GM18951 (cell line): ENCODE measurements around the gene COPS3.
A peak's percentile ranks its signal among the peaks of the same experiment; 100 is the strongest.

Experiments used
- POLR2A ChIP-seq: IDR thresholded peaks from 4 replicates; pipeline ENCODE4 v1.6.1; 2011; ENCODE audit warnings: mild to moderate bottlenecking; ENCODE audit not compliant: insufficient read length, insufficient read depth; ENCODE audit errors: extremely low read depth
- in situ Hi-C: fragments of 300-500 bp; cut with MboI; formaldehyde crosslinking; loops from one replicate; pipeline ENCODE4 v1.12.0; 2022; ENCODE audit warnings: low sequenced_read_pairs, mixed read lengths, inconsistent platforms; ENCODE audit not compliant: unreplicated experiment

The COPS3 gene

GRCh38 chr17:17246879-17247278 is 34.2 kb downstream of the COPS3 start:
- in situ Hi-C loops = no loop called here
- TF ChIP-seq POLR2A = no peak

GRCh38 chr17:17243163-17243562 is 37.9 kb downstream of the COPS3 start:
- in situ Hi-C loops = no loop called here

GRCh38 chr17:17242246-17242645 is 38.8 kb downstream of the COPS3 start:
- no peak for TF ChIP-seq POLR2A
- in situ Hi-C loops = no loop called here

More at GRCh38 chr17:17243163-17243562, 37.9 kb downstream of the COPS3 start:
- TF ChIP-seq POLR2A = no peak

- in situ Hi-C loops = no loop called here
- TF ChIP-seq POLR2A = no peak
Observed at GRCh38 chr17:17241656-17242055, 39.4 kb downstream of the COPS3 start.

- no peak for TF ChIP-seq POLR2A
- in situ Hi-C loops = no loop called here
Observed at GRCh38 chr17:17239832-17240231, 41.2 kb downstream of the COPS3 start.

GRCh38 chr17:17237026-17237799 is 43.8 kb downstream of the COPS3 start, which contains the start of gene FLCN:
Gene FLCN, minus strand, starts transcription at chr17:17237168. Its CDS starts 9,031 bp downstream, at chr17:17228137.
- peak; percentile 87 for TF ChIP-seq POLR2A
- in situ Hi-C loops = no loop called here

- in situ Hi-C loops = no loop called here
- no peak for TF ChIP-seq POLR2A
Observed at GRCh38 chr17:17236295-17237025, 44.6 kb downstream of the COPS3 start.

GRCh38 chr17:17235212-17236174 is 45.6 kb downstream of the COPS3 start:
- no peak for TF ChIP-seq POLR2A

GRCh38 chr17:17232303-17232621 is 48.8 kb downstream of the COPS3 start:
- in situ Hi-C loops = no loop called here
- TF ChIP-seq POLR2A = no peak

More at GRCh38 chr17:17235212-17236174, 45.6 kb downstream of the COPS3 start:
- in situ Hi-C loops = no loop called here

- in situ Hi-C loops = no loop called here
- TF ChIP-seq POLR2A = no peak
Observed at GRCh38 chr17:17231621-17232302, 49.3 kb downstream of the COPS3 start.

GRCh38 chr17:17229416-17230384 is 51.3 kb downstream of the COPS3 start:
- in situ Hi-C loops = no loop called here
- no peak for TF ChIP-seq POLR2A

- no peak for TF ChIP-seq POLR2A
- in situ Hi-C loops = no loop called here
Observed at GRCh38 chr17:17228521-17229279, 52.3 kb downstream of the COPS3 start.
